ENCODE measurements around the gene RTP2. TPM values are rescaled to one million over a fixed set of nuclear protein-coding genes. Genes with fewer than 3 reads are reported as not detected.

The RTP2 gene, protein sequence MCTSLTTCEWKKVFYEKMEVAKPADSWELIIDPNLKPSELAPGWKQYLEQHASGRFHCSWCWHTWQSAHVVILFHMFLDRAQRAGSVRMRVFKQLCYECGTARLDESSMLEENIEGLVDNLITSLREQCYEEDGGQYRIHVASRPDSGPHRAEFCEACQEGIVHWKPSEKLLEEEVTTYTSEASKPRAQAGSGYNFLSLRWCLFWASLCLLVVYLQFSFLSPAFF
- 0.08 TPM in 1 of 2 replicates, not detected in the other for total RNA-seq

DNA sequence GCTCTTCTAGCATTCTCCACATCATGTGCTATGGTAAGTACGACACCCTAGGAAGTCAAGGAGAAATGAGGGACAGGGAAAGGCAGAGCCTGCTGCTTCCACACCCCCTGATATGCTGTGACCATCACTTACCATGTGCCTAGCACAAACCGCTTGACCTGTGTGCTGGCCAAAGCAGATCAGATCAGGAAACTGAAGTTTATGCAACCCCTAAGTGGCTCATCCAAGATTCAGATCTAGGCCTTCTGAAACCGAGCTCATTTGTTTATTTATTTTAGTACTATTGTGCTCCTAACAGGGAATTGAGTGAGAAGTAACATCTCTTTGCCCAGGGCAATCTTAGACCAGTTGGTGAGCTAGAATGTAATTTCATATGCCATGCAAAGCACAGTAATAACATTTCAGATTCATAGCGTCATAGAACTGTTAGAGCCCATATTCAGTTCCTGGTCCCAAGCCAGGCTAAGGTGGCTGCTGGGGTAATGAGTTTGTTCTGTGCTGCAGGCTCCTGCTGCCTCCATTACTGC, at the start of gene RTP2:
TSS of gene RTP2 (minus strand) at position 51 of the 527 bp plus-strand sequence. CDS start 429 bp downstream, outside the sequence.

DNA sequence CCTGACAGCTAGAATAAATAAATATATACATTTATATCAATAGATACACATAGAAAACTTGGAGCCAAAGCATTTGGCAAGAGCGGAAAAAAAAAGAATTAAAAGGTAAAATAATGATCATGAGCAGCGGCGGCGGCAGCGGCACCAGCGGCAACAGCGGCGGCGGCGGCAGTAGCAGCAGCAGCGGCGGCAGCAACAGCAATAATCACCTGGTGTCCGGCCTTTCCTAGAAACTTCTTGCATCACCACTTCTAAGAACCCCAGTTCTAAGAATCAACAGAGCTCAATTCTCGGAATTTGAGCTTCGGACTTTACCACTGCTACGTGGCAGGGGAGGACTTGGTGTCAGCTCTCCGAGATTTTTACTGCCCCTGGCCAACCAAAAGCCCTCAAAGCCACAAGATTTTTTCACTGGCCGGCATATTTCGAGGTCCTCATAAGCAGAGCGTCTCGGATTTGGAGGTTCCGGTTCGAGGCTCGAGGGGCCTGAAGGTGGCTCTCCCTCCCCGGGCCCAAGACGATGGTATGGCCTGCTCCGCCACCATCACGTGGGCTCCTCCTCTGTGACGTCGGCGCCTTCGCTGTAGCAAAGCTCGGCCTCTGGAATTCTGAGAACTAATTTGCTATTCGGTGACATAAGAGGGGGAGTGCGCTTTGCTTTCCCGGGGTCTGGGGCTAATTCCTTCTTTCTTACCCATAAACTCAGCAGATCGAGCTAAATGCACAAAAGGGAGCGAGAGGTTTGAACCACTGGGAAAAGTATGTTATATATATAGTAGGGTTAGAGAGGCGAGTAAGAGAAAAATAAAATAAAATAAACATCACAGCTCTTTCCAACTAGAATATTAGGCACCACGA, 43.1 kb upstream of the RTP2 start, which contains the start of gene BCL6:
TSS of gene BCL6 (minus strand) at position 268 of the 858 bp plus-strand sequence. CDS start 11,775 bp downstream, outside the sequence.

DNA sequence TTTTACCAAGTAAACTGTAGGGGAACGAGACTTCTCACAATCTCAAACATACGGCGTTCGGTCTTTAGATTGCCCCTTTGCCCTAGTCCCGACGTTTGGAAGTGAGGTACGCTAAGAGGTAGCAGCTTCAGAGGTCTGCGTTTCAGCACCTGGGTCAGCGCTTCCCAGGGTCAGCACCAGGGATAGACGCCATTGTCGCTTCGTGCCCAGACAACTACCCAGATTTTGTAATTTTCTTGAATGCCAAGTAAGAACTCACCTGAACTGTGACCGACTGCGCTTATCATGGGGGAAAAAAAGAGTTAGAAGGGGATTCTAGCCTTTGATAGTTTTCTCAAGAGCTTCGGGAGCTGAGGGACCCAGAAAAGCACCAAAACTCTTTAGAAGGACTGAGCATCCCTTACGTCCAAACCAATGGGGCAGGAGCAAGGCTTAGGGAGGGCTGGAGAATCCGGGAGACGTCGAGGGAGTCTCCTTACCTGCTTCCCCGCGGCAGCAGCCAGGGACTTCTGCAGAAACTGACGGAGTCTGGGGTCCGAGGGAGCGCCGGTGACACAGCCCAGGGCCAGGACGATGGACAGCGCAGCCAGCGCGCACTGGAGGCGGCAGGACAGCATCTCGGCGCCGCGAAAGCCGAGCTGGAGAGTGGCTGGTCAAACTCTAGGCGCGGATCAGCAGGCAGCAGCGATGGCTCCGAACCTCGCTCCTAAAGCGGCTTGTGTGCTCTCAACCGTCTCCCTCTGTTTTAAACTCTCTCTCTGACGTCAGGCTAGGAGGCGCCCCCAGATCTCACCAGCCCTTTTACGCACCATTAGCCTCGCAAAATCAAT, 32.5 kb downstream of the RTP2 start, which contains the start of gene SST:
TSS of gene SST (minus strand) at position 720 of the 830 bp plus-strand sequence. CDS start at position 617, 103 bp downstream.

Other genes starting within 250 kb of the RTP2 start
- not detected in 2 replicates for gene SST, start 32.2 kb downstream of the RTP2 start, total RNA-seq
- gene BCL6, start 42.9 kb upstream of the RTP2 start, total RNA-seq: 3.0 and 4.9 TPM in 2 replicates